Epidermal melanocyte (primary cell): ENCODE results near the gene WDR55.
"Not testable (repeated sequence)": the region's sequence is repeated elsewhere in the genome, so short reads cannot be mapped to it uniquely, and the experiment has no call there.

ENCODE experiments used
- DNase-seq: peaks from one replicate; pipeline ENCODE4 v3.0.0; 2011; ENCODE audit warnings: low spot score; ENCODE audit not compliant: insufficient read length

WDR55 gene

GRCh38 chr5:140710899-140711552 is 46.3 kb downstream of the WDR55 start:
- peak; percentile 61 for DNase-seq

- DNase-seq: no peak
These were observed 47.1 kb downstream of the WDR55 start for GRCh38 chr5:140711794-140712193.

- no peak for DNase-seq
These were observed 48.9 kb downstream of the WDR55 start for GRCh38 chr5:140713562-140714094.

- DNase-seq: not testable (repeated sequence)
These were observed 51.5 kb downstream of the WDR55 start for GRCh38 chr5:140716238-140716637.

GRCh38 chr5:140718266-140718592 is 53.5 kb downstream of the WDR55 start:
- DNase-seq: no peak

- DNase-seq: not testable (repeated sequence)
These were observed 56.0 kb downstream of the WDR55 start for GRCh38 chr5:140720738-140721137.

- DNase-seq: not testable (repeated sequence)
These were observed 56.7 kb downstream of the WDR55 start for GRCh38 chr5:140721395-140721794.
